ENCODE data around the gene CTNNA3.

DNA sequence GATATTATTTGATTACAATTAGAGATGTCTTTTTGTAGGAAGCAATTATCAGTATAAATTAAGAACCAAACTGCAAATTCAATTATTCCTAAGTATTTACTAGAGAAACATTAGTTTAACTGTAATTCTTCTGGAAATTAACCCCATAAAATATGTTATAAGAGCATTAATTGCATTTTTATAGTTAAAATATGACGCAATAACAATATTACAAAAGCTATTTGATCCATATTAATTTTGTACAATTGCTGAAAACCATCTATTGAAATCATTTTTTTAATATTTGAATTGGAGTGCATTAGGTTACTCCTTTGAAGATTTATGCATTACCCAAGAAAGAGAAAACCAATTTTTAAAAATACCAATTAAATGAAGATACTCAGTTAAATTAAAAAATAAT, 1024.9 kb downstream of the CTNNA3 start:
- TF ChIP-seq, protein P1, sequence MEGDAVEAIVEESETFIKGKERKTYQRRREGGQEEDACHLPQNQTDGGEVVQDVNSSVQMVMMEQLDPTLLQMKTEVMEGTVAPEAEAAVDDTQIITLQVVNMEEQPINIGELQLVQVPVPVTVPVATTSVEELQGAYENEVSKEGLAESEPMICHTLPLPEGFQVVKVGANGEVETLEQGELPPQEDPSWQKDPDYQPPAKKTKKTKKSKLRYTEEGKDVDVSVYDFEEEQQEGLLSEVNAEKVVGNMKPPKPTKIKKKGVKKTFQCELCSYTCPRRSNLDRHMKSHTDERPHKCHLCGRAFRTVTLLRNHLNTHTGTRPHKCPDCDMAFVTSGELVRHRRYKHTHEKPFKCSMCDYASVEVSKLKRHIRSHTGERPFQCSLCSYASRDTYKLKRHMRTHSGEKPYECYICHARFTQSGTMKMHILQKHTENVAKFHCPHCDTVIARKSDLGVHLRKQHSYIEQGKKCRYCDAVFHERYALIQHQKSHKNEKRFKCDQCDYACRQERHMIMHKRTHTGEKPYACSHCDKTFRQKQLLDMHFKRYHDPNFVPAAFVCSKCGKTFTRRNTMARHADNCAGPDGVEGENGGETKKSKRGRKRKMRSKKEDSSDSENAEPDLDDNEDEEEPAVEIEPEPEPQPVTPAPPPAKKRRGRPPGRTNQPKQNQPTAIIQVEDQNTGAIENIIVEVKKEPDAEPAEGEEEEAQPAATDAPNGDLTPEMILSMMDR (IDR thresholded peaks at IDR 0.05), result no peak
- no peak for TF ChIP-seq POLR2AphosphoS5 (IDR thresholded peaks at IDR 0.05)
